GM18870 (cell line): ENCODE results near the gene CTNNBIP1.

ENCODE experiments used
- ATAC-seq: cut with Tn5 transposase; IDR thresholded peaks from one replicate; pipeline ENCODE4 v1.9.1; 2021; ENCODE audit warnings: moderate library complexity; ENCODE audit not compliant: unreplicated experiment

CTNNBIP1 gene

DNA sequence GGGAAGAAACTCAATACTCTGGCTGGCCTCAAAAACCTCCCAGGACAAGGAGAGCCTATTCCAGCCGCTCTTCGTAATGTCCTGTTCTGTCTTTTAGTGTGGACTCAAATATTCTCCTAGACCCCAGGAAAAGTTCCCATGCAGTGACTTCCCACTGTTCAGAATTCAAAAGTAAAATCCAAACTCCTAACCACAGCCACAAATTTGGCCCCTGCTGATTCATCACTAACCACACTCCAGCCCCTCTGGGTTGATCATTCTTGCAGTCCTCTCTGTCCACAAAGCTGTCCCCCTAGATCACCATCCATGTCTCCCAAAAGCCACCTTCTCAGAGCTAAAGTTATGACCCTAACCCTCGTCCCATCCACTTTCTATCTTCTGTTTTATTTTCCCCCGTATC lies 5.1 kb downstream of the CTNNBIP1 start:
- no peak for ATAC-seq

DNA sequence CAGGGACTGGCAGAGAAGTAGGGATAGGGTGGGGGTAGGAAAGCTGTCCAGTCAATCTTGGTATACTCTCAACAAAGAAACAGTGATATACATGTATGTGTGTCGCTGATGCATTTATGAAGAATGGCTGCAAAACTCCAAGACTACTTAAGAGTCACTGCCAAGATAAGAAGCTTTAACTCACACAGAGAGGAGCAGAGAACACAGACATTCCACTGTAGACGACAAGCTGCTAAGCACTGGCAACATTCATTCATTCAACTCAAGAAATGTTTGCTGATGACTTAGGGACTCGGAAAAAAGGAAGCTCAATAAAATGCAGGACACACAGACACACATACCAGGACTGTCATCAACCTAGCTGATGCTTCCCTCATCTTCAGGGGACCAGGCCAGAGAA lies 5.5 kb downstream of the CTNNBIP1 start:
- no peak for ATAC-seq

GRCh38 chr1:9903801-9904527 lies 6.1 kb downstream of the CTNNBIP1 start:
- no peak for ATAC-seq

GRCh38 chr1:9902060-9902452 lies 8.0 kb downstream of the CTNNBIP1 start:
- no peak for ATAC-seq

- no peak for ATAC-seq
Observed at GRCh38 chr1:9901148-9902059, 8.7 kb downstream of the CTNNBIP1 start.

GRCh38 chr1:9900142-9901043 lies 9.7 kb downstream of the CTNNBIP1 start:
- ATAC-seq: no peak

DNA sequence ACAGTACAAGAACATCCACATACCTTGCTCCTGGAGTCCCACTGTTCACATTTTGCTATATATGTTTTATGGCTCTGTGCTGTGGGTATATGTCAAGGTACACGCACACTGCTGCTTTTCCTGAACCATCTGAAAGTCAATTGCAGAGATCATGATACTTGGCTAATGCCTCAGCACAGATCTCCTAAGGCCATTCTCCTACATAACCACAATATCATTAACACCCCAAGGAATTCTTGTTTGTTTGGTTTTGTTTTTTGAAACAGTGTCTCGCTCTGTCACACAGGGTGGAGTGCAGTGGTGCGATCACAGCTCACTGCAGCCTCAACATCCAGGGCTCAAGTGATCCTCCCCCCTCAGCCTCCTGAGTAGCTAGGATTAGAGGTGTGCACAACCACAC lies 16.0 kb downstream of the CTNNBIP1 start:
- ATAC-seq: no peak

DNA sequence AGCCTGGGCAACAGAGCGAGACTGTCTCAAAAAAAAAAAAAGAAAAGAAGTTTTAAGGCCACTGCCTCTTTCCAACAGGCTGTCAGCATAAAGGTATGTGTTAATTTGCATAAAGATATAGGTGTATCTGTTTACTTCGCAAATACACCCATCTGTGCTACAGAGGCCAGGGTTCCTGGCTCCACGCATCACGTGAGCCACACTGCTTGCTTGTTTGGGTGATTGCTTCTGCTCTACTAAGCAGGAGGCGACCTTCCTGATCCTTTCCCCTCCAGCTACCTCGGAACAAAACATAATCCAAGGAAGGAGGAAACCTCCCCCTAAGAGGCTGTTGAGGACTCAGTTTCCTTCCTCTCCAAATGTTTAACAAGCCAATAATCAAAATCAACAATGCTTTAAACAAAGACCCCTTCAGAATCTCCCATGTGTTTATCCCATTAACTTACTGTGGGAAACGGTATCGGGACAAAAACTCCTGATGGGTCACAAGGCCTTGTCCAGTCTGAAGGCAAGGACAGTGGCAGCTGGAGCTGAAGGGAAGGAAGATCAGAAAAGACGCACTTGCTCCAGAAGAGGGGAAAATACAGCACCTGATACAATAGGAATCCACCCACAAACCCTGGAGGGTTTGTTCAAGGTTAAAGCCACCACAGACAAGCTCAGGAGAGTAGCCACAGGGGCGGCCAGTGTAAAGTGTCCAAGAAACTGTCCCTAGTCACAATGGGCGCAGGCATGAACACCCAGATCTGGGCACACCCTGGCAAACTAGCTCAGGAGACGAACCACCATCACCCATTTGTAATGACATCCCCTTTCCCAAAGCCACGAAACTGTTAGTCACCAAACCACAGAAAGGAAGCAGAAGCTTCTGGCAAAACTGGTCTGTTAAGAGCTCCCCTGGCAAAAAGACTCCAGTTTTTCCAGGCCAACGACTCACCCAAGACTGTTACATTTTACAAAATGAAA lies 17.2 kb downstream of the CTNNBIP1 start:
- ATAC-seq: no peak

DNA sequence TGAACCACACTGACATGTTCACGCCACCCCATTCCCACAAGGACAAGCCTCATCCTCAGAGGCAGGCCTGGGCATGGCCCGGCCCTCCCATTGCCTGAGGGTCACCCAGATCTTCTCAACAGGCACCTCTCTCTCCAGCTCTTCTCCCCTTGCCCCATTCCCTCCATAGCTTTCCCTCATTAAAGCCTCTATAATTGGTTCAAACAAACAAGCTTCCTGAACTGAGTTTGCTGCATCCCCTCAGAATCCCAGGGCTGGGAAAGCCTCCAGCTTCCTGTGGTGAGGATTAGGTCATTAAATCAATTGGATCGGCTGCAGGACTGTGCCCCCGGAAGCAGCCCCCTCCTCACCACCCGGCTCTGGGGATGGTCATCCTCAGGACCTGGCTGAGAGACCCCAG lies 18.9 kb downstream of the CTNNBIP1 start:
- ATAC-seq: no peak

DNA sequence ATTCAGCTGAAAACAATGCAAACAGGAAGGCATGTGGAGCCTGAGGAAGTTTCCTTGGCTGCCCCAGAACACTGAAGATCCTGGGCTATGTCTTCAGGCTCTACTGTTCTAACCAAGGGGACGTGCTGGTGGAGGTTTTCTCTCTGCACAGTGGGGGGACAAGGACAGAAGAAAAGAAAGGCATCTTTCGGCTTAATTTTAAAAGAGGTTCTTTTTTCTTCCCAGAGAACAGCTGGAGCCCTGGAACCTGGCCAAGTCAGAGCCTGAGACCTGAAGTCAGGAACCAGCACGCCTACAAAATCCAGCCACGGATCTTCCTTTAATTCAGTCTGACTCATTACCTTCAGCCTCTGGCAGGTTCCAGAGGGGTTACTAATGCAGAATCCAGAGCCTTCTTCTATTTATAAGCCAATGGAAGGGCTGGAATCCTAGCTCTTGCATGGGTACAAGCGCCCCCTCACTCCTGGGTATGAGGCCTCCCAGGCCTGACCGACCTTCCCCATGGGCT lies 19.8 kb downstream of the CTNNBIP1 start:
- ATAC-seq: no peak

DNA sequence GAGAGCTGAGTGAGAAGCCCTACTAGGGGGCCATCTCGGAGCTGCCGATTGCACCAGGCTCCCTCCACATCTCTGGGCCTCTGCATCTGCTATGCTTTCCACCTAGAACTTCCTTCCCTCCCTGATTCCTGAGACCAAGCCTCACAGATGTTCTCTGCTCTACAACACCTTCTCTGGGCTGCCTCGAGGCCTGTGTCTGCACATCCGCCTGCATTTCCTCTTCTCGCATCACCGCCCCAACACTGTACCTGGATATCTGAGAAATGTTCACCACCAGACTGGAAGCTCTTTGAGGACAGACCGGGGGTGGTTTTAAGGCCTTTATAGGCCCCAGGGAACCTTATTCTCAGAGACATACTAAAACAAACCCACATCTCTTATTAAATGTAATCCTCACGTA lies 20.7 kb downstream of the CTNNBIP1 start:
- ATAC-seq: no peak

- no peak for ATAC-seq
Observed at GRCh38 chr1:9888886-9889285, 21.2 kb downstream of the CTNNBIP1 start.

GRCh38 chr1:9887070-9887469 lies 23.0 kb downstream of the CTNNBIP1 start:
- ATAC-seq: no peak

GRCh38 chr1:9886092-9886742 lies 23.9 kb downstream of the CTNNBIP1 start:
- ATAC-seq: no peak

- no peak for ATAC-seq
Observed at GRCh38 chr1:9884805-9885204, 25.3 kb downstream of the CTNNBIP1 start.

GRCh38 chr1:9883585-9884449 lies 26.3 kb downstream of the CTNNBIP1 start:
- ATAC-seq: no peak

- ATAC-seq: no peak
Observed at GRCh38 chr1:9882945-9883303, 27.1 kb downstream of the CTNNBIP1 start.

DNA sequence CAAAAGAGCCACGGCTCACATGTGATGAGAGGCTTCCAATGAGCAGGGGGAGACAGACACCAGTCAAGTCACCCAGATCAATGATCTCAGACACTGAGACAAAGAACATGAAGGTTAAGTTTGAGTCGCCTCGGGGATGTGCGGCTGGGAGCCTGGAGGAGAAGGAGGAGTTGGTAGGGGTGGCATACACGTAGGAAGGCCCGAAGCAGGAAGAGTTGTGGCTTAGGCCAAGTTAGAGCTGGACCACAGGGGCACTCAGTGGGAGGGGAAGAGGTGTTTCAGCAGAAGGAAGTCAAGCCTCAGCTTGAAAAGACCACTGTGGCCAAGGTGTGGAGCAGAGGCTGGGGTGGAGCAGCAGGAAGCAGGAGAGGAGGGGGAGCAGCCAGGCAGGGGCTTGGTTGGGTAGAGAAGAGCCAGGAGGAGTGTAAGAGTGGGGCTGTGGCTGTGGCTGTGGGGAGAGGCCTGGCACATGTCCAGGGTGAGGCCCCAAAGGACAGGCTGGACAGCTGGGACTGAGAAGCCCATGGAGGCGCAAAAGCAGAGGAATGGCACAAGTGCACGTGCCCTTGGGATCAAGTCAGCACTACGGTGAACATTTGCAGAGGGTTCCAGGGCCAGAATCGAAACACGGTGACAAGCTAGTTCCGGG lies 27.6 kb downstream of the CTNNBIP1 start:
- no peak for ATAC-seq
